ENCODE measurements around the gene KDM4C.
A peak's percentile ranks its signal among the peaks of the same experiment; 100 is the strongest.

KDM4C gene

GRCh38 chr9:6870650-6871477 is 113.1 kb downstream of the KDM4C start:
- no peak for DNase-seq

- DNase-seq, result no peak
Measured at GRCh38 chr9:6873857-6874256, 116.1 kb downstream of the KDM4C start.

DNA sequence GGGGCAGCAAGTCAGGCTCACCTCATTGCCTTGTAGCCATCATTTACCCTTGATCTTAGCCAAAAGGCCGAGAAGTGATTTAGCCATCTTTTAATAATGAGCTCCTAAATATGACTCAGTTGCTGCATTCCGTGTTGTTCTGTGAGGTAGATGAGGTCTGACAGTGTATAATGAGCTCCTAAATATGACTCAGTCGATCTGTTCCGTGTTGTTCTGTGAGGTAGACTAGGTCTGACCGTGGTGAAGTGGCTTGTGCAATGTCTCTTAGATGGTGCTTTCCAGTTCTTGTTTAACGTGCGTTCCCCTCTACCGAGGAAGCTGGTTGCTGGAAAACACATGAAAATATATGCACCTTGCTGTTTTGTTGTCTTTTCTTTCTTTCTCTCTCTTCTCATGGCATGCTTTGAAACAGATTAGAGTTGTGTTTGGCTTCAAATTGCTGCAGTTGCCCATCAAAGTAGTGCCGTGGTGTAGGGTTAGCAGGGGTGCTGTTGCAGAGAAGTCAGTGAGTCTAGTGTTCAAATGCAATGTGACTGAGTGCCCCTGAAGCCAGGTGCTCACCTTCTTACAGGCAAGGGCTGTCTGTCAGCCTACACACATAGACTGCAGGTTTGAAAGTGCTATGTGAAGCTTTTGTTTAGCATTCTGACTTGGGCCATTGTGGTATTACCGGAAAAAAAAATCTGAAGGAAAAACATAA is 118.6 kb downstream of the KDM4C start:
- no peak for DNase-seq

DNA sequence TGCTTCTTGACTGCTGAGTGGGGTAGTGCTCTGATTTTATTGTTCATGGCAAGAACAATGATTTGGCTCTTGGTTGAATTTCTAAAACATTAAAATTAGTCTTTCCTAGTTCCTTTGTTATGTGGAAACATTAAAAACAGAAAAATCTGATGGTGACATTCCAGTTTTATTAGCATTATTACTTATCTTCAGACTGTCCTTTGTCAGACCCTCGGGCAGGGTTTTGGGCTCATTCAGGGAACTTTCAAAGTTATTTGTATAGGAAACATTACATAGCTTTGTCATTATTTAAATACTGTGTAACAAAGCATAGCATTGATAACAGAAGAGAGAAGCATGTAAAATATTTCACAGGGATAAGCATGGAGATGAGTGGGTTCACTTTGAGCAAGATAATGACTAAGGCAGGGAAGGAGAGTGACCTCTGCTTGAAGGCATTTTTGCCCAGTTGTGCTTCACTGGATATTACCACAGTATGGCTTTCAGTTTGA is 119.9 kb downstream of the KDM4C start:
- no peak for DNase-seq

GRCh38 chr9:6880626-6881025 is 122.9 kb downstream of the KDM4C start:
- no peak for DNase-seq

- DNase-seq, result no peak
Measured at GRCh38 chr9:6884101-6884500, 126.3 kb downstream of the KDM4C start.

- no peak for DNase-seq
Measured at GRCh38 chr9:6884990-6885389, 127.2 kb downstream of the KDM4C start.

DNA sequence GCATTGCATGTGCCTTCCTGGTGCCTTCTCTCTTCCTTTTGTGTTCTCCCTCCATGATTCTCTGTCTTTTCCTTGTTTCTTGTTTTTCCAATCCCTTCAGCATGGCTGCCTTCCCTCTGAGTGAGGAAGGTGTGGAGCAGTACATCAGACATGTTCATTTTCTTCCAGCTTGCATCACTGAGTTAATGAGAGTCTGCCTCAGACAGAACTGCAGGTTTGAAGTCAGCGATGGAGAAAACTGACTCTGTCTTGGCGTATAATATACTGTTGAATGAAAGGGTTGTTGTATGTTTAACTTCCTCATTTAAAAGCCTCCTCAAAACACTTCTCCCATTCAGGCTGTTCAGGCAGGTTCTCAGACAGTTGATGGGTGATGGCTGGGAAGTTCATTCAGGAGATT is 129.3 kb downstream of the KDM4C start:
- no peak for DNase-seq

- no peak for DNase-seq
Measured at GRCh38 chr9:6889868-6890267, 132.1 kb downstream of the KDM4C start.

DNA sequence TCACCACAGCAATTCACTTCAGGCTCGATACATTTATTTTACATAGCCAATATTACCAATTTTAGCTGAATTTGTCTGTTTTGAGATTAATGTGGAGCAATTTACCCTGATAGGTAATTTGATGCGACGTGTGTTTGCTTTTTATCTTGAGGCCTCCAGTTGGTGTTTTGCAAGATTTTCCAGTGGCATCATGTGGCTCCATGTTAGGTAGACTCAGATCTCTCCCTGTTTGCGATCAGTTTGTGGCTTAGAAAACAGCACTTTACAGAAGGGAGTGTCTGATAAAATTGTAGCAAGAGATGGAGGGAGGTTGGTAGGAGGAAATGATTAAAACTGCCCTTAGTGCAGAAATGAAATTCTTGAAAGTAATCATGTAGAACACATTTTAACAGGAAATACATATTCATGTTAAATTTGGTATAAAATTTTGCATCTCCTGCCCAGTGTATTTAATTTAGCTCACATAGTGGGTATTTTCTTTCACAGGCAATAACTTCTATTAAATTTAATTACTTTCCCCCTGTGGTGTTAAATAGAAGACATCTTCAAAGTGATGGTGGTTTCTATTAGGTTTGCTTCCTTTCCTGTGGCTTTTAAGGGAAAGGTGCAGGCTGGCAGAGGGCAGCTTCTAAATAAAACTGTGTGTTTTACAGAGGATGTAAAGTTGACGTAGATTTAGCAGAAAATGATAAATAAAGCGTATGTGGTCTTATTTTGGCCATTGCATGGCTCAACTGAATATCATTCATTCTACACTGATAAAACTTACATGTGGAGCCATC is 135.8 kb downstream of the KDM4C start:
- peak; percentile 36 for DNase-seq

GRCh38 chr9:6894135-6894534 is 136.4 kb downstream of the KDM4C start:
- DNase-seq, result peak; percentile 77

DNA sequence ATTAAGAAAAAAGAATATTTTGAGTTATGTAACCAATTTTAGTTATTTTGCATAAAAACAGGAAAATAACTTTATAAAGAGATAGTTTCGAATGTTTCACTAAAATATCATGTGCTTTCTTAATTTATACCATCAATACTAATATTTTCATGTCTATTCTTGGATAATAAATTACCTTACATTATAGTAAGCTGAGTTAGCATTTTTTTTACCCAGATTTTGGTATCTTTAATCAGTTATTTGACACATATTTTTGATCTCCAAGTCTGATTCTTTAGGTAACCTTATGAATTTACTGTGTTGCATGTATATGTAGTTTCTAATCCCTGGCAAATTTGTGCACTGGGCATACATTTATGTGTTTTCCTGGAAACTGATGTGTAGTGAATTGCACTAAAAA is 138.0 kb downstream of the KDM4C start:
- no peak for DNase-seq

DNA sequence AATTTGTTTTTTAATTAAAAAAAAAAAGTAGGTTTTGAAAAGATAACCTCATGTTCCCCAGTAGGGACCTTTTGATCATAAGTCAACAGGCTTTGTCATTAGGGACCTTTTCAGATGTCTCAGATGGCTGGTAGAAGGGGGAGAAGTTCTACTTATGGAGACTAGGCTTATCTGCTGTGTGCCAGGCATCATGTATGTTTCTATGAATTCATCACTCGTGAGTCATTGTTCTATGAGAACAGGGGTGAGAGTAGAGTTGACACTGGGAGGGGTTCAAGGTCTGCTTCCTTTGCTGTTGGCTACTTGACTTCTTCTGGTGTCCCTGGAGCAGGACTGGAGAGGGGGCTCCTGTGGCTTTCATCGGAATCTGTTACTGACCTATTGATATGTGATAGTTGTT is 138.8 kb downstream of the KDM4C start:
- peak; percentile 31 for DNase-seq

DNA sequence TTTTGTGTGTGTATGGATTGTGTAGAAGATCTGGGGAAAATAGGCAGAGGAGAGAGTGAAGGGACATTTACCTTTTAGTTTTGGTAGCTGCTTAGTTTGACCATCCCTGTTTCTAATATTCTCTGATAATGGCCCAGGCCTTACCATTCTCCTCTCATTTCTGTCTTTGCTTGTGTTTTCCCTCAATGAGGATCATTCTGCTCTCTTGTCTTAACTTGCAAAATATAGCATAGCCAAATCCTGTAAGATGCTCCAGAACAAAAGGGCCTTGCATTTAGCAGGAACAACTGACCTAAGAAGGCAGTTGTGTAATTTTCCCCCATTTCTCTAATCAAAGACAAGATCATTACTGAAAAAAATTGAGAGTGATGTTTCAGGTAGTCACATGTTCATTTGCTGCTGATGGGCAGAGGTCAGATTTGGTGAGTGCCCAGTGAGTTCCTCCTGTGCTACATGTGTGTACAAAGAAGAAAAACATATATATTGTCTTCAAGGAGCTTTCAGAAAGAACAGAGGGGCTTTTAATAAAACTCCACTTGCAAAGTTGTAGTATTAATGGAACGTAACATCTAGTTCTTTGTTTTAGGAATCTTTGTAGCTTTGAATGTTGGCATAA is 139.5 kb downstream of the KDM4C start:
- no peak for DNase-seq

DNA sequence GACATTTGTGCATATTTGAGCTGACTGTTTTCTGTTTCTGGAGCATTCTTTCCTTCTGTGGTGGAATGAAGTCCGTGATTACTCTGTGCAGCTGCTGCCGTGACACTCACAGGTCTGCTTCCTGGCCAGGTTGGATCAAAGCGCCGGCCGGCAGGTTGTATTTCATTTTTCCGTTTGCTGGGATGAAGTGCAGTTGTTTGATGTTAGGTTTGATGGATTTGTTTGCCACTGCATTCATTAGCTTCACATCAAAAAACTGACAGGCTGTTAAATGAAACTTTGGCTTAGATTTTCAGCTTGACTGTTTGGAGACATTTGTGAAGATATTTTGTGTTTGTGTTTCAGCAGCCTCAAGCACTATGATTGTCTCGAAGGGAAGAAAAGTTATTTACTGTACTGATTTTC is 140.1 kb downstream of the KDM4C start:
- no peak for DNase-seq

DNA sequence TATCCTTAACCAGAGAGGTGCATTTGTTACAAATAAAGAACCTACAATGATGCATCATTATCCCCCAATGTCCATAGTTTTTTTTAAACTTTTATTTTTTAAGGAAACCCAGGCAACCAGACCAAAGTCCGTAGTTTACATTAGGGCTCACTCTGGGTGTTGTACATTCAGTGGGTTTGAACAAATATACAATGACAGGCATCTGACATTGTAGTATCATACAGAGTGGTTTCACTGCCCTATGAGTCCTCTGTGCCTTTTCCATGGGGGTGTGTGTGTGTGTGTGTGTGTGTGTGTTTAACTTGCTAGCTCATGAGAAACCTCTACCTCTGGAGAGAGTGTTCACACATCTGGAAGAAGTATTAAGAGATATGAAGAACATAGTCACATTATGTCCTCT is 141.5 kb downstream of the KDM4C start:
- no peak for DNase-seq

GRCh38 chr9:6900440-6900883 is 142.7 kb downstream of the KDM4C start:
- no peak for DNase-seq

GRCh38 chr9:6901180-6901579 is 143.4 kb downstream of the KDM4C start:
- no peak for DNase-seq

DNA sequence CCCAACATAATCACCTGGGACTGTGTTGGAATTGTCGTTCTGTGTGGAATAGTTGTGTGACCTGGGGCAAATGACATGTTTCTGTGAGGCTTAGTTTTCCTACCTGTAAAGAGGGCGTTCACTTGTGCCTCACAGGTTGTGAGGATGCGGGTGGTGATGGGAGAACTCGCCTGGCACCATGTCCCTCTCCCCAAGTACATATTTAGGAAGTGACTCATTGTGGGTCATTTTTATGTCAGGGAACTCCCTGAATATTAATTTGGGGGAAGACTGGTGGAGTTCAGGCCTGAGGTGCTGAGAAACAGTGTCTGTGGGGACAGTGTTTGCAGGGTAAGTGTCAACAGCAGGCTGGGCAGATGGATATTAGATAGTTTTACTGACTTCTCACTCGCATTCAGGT is 144.7 kb downstream of the KDM4C start:
- DNase-seq, result no peak

GRCh38 chr9:6904371-6904770 is 146.6 kb downstream of the KDM4C start:
- DNase-seq, result no peak

GRCh38 chr9:6905850-6906375 is 148.1 kb downstream of the KDM4C start:
- no peak for DNase-seq

DNA sequence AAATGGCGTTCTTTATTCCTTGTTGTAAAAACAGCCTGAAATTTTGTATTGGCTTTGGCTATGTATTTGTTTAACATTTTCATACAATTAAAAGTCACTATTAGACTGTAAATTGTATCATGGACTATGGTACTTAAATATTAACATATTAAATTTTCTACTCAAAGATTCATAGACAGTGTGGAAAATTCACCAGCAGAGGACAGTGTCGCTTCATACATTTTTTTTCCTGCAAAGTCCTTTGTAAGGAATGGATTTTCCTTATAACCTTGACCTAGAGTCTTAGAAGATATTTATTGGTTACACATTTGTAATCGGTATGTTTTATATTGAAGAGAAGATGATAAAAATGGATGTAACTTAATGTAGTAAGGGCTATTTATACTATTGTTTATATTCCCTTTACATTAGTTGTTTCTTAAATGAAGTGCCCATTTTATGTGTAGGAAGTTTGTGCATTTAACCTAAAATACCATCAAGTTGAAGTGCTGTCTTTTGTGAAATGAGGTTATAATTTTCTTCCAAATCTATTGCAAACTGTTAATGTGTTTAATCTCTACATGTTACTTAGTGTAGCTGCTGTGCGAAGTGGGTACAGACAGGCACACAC is 150.1 kb downstream of the KDM4C start:
- no peak for DNase-seq

Measured in activated CD4-positive, alpha-beta T cell treated with anti-CD3 and anti-CD28 coated beads, Interleukin-2, Interleukin-6, amounts not matched to agents 100 ng/mL and 50 ng/mL, durations not matched to agents 16 hours and 8 hours (primary cell).